GM23338 (cell line): ENCODE data around the gene SPEM2. TPM values are rescaled to one million over a fixed set of nuclear protein-coding genes. Genes with fewer than 3 reads are reported as not detected.

Source experiments
- ATAC-seq: fragments of 200-7000 bp; cut with Tn5 transposase; 3 replicates; pipeline ENCODE4 v1.9.1; 2020
- DNase-seq: peaks from one replicate; pipeline ENCODE4 v3.0.0-alpha.2; 2015; ENCODE audit warnings: low spot score
- H2AFZ ChIP-seq: fragments of 200-600 bp; sonication (generic); 2 replicates; pipeline ENCODE4 v1.8.0; 2016; ENCODE audit warnings: antibody characterized with exemption, mild to moderate bottlenecking, moderate library complexity
- H3F3A ChIP-seq: fragments of 200-600 bp; sonication (generic); replicated peaks from 2 replicates; pipeline ENCODE4 v1.8.0; 2017; ENCODE audit warnings: antibody characterized with exemption, mixed run types, low read depth
- H3K27ac ChIP-seq: fragments of 200-600 bp; sonication (generic); 2 replicates; pipeline ENCODE4 v1.6.1; 2016; ENCODE audit warnings: low read depth
- H3K27me3 ChIP-seq: fragments of 200-600 bp; sonication (generic); 2 replicates; pipeline ENCODE4 v1.8.0; 2016; ENCODE audit warnings: mild to moderate bottlenecking, mixed run types, moderate library complexity; ENCODE audit not compliant: insufficient read depth
- H3K36me3 ChIP-seq: fragments of 200-600 bp; sonication (generic); 2 replicates; pipeline ENCODE4 v1.8.0; 2016; ENCODE audit warnings: mild to moderate bottlenecking; ENCODE audit not compliant: insufficient read depth
- H3K4me1 ChIP-seq: fragments of 200-600 bp; sonication (generic); 2 replicates; pipeline ENCODE4 v1.8.0; 2016; ENCODE audit warnings: mild to moderate bottlenecking, moderate library complexity; ENCODE audit not compliant: insufficient read depth
- H3K4me2 ChIP-seq: fragments of 200-600 bp; sonication (generic); 2 replicates; pipeline ENCODE4 v1.7.1; 2017; ENCODE audit warnings: mixed run types
- H3K4me3 ChIP-seq: fragments of 200-600 bp; sonication (generic); 2 replicates; pipeline ENCODE4 v1.6.1; 2016; ENCODE audit warnings: mixed run types
- H3K79me2 ChIP-seq: fragments of 200-600 bp; sonication (generic); replicated peaks from 2 replicates; pipeline ENCODE4 v1.8.0; 2017; ENCODE audit warnings: mild to moderate bottlenecking; ENCODE audit not compliant: insufficient read depth
- H3K9me2 ChIP-seq: fragments of 200-600 bp; sonication (generic); 2 replicates; pipeline ENCODE4 v1.8.0; 2017; ENCODE audit not compliant: insufficient read depth
- H4K20me1 ChIP-seq: fragments of 200-600 bp; sonication (generic); replicated peaks from 2 replicates; pipeline ENCODE4 v1.8.0; 2017; ENCODE audit warnings: mild to moderate bottlenecking; ENCODE audit not compliant: insufficient read depth
- H3K27ac Mint-ChIP-seq: 2 replicates; pipeline ENCODE4 v1.8.0; 2020; ENCODE audit warnings: inconsistent platforms, mild to moderate bottlenecking, moderate library complexity, mixed read lengths
- H3K27me3 Mint-ChIP-seq: 3 replicates; pipeline ENCODE4 v1.8.0; 2022; ENCODE audit warnings: low read depth, mild to moderate bottlenecking, moderate library complexity, mixed read lengths, inconsistent platforms; ENCODE audit not compliant: insufficient read depth, poor library complexity
- H3K36me3 Mint-ChIP-seq: 3 replicates; pipeline ENCODE4 v1.8.0; 2021; ENCODE audit warnings: low read depth, mild to moderate bottlenecking, inconsistent platforms, moderate library complexity, mixed read lengths
- H3K4me1 Mint-ChIP-seq: 3 replicates; pipeline ENCODE4 v1.8.0; 2020; ENCODE audit warnings: mild to moderate bottlenecking, inconsistent platforms, mixed read lengths
- H3K4me3 Mint-ChIP-seq: 3 replicates; pipeline ENCODE4 v1.8.0; 2021; ENCODE audit warnings: moderate library complexity, mild to moderate bottlenecking, inconsistent platforms, mixed read lengths
- H3K9me3 Mint-ChIP-seq: 3 replicates; pipeline ENCODE4 v1.8.0; 2020; ENCODE audit warnings: moderate library complexity, mild to moderate bottlenecking, inconsistent platforms, mixed read lengths
- CREB1 ChIP-seq: fragments of 250-450 bp; sonication (Bioruptor Pico); IDR thresholded peaks from 2 replicates; pipeline ENCODE4 v1.5.0; 2020; ENCODE audit warnings: low read depth, mild to moderate bottlenecking, moderate library complexity
- CTCF ChIP-seq, 2 experiments: fragments of 200-600 bp in 1 of 2; sonication (generic) in 1 of 2; conservative IDR thresholded peaks; 2 replicates each; pipeline versions ENCODE4 v1.5.1 to v1.6.1; 2016 to 2017; ENCODE audit warnings: antibody characterized with exemption in 2 of 2, low read depth in 2 of 2, mild to moderate bottlenecking in 2 of 2, moderate library complexity in 1 of 2
- ETS1 ChIP-seq: IDR thresholded peaks from 2 replicates; pipeline ENCODE4 v1.6.1; 2016; ENCODE audit warnings: antibody characterized with exemption
- EZH2 ChIP-seq: fragments of 200-600 bp; sonication (generic); IDR thresholded peaks from one replicate; pipeline ENCODE4 v1.8.0; 2017; ENCODE audit warnings: antibody characterized with exemption, mild to moderate bottlenecking, low read depth; ENCODE audit not compliant: unreplicated experiment
- EZH2phosphoT487 ChIP-seq: fragments of 200-600 bp; sonication (generic); IDR thresholded peaks from one replicate; pipeline ENCODE4 v1.8.1; 2018; ENCODE audit warnings: antibody characterized with exemption; ENCODE audit not compliant: unreplicated experiment
- JUNB ChIP-seq: IDR thresholded peaks from one replicate; pipeline ENCODE4 v1.6.1; 2016; ENCODE audit warnings: antibody characterized with exemption; ENCODE audit not compliant: unreplicated experiment
- NANOG ChIP-seq: IDR thresholded peaks from 2 replicates; pipeline ENCODE4 v1.6.1; 2016; ENCODE audit warnings: antibody characterized with exemption, borderline replicate concordance
- POLR2AphosphoS5 ChIP-seq: IDR thresholded peaks from 2 replicates; pipeline ENCODE4 v1.6.1; 2016; ENCODE audit warnings: antibody characterized with exemption, low read depth
- REST ChIP-seq: IDR thresholded peaks from one replicate; pipeline ENCODE4 v1.6.1; 2018; ENCODE audit warnings: antibody characterized with exemption; ENCODE audit not compliant: unreplicated experiment
- STAT1 ChIP-seq: IDR thresholded peaks from one replicate; pipeline ENCODE4 v1.6.1; 2016; ENCODE audit warnings: antibody characterized with exemption; ENCODE audit not compliant: unreplicated experiment
- ZNF114 ChIP-seq: fragments of 250-450 bp; sonication (Bioruptor Pico); IDR thresholded peaks from 2 replicates; pipeline ENCODE4 v1.5.0; 2020; ENCODE audit warnings: mild to moderate bottlenecking, moderate library complexity
- ZNF331 ChIP-seq: fragments of 250-450 bp; sonication (Bioruptor Pico); IDR thresholded peaks from 2 replicates; pipeline ENCODE4 v1.5.0; 2020; ENCODE audit warnings: low read depth, mild to moderate bottlenecking, moderate library complexity
- ZNF462 ChIP-seq: fragments of 250-450 bp; sonication (Bioruptor Pico); IDR thresholded peaks from 2 replicates; pipeline ENCODE4 v1.5.0; 2020; ENCODE audit warnings: mild to moderate bottlenecking, moderate library complexity
- polyA plus RNA-seq: library from polyadenylated mRNA; unstranded; fragments of >200 nt; fragmentation: Nextera tagmentation; extraction: Ambion mirVana; gene quantifications from 2 replicates; pipeline ENCODE4 v1.2.1, GENCODE V29; 2016
- total RNA-seq: library from RNA; depleted of rRNA; stranded (reverse); fragments of >200 nt; shearing (Covaris generic); gene quantifications from 2 replicates; pipeline ENCODE4 v1.2.3, GENCODE V29; 2014

Gene SPEM2
- total and polyA plus RNA-seq, 2 experiments from 2014 or later = not detected

GRCh38 chr17:7436556-7437368, 11.3 kb downstream of the SPEM2 start:
- H3K9me3 Mint-ChIP-seq = no peaks in the 10 kb centered on the region
- peak overlapping the region; percentile 76 for H3K4me2 ChIP-seq
- no peaks in the 10 kb centered on the region for H3K36me3 ChIP-seq
- H3K27ac Mint-ChIP-seq = peak overlapping the region; percentile 90
- peaks cover 45% of the 10 kb centered on the region for H3K27me3 Mint-ChIP-seq
- DNase-seq = peak; percentile 92
- peaks cover 37% of the 10 kb centered on the region for H3F3A ChIP-seq
- no peaks in the 10 kb centered on the region for H3K79me2 ChIP-seq
- peaks cover 15% of the 10 kb centered on the region for H3K4me1 ChIP-seq
- peak overlapping the region; percentile 72 for H2AFZ ChIP-seq
- peak overlapping the region; percentile 27; the same call in 1 of the 2 replicates for H3K27ac ChIP-seq
- no peaks in the 10 kb centered on the region; the same call in 1 of the 2 replicates for H4K20me1 ChIP-seq
- H3K4me1 Mint-ChIP-seq = peaks cover 24% of the 10 kb centered on the region
- H3K4me3 ChIP-seq = peak overlapping the region; percentile 98
- peak; percentile 53 for ATAC-seq
- 0 out of 2 replicates have a peak, but pooled peaks cover 5% of the 10 kb centered on the region for H3K9me2 ChIP-seq
- peak overlapping the region; percentile 84 for H3K4me3 Mint-ChIP-seq
- TF ChIP-seq REST = no peak
- no peak for TF ChIP-seq EZH2
- peak; percentile 50 to 84 for TF ChIP-seq CTCF (conservative IDR thresholded peaks at IDR 0.05; ENCODE audit: low read depth in 2 of 2)
- TF ChIP-seq ETS1 = no peak
- TF ChIP-seq ZNF331 = no peak
- no peak for TF ChIP-seq JUNB
- no peak for TF ChIP-seq STAT1
- TF ChIP-seq ZNF114 = no peak
- 0 out of 2 replicates have a peak, but pooled peaks have one; percentile 25 for TF ChIP-seq POLR2AphosphoS5
- TF ChIP-seq EZH2phosphoT487 = no peak
- no peak for TF ChIP-seq ZNF462 (CRISPR knock-in tag)
- peak; percentile 98 for TF ChIP-seq CREB1 (CRISPR knock-in tag)
- TF ChIP-seq NANOG = no peak
- H3K36me3 Mint-ChIP-seq = no peaks in the 10 kb centered on the region
- peaks cover 25% of the 10 kb centered on the region for H3K27me3 ChIP-seq
